ENCODE data around the gene CCDC38.

The CCDC38 gene

DNA sequence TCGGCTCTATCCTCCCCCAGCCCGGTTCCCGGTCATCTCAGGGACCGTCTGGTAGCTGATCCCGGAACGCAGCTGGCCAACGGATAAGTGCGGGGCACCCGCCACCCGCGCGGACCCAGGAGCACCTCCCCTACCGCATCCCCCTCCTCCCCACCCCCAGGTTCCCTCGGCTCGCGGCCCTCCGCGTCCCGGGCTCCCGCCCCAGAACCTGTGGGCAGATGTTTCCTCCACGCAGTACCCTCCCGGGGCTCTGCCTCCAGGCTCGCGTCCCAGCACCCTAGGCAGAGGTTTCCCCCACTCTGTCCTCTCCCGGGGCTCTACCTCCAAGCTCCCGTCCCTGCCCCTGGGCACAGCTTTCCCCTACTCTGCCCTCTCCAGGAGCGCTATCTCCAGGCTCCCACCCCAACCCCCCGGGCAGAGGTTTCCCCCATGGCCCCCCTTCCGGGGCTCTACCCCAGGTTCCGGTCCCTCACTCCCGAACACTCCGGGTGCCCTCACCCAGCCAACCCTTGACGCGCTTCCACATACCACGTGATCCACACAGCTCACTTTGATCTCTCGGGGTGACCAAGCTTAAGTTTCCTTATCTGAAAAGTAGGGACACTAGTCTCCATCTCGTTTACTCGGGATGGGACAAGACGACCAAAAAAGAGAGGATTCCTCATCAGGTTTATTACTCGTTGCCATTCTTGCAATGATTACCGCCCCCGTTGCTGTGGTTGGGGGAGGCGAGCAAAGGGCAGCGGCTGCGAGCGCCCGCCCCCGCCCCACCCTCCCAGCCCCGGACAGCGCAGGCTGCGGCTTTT is at the start of gene CCDC38:
Gene CCDC38, minus strand, starts transcription at position 91 of the 806 bp plus-strand sequence. CDS start 6,105 bp downstream, outside the sequence.
- TF ChIP-seq, protein P1, sequence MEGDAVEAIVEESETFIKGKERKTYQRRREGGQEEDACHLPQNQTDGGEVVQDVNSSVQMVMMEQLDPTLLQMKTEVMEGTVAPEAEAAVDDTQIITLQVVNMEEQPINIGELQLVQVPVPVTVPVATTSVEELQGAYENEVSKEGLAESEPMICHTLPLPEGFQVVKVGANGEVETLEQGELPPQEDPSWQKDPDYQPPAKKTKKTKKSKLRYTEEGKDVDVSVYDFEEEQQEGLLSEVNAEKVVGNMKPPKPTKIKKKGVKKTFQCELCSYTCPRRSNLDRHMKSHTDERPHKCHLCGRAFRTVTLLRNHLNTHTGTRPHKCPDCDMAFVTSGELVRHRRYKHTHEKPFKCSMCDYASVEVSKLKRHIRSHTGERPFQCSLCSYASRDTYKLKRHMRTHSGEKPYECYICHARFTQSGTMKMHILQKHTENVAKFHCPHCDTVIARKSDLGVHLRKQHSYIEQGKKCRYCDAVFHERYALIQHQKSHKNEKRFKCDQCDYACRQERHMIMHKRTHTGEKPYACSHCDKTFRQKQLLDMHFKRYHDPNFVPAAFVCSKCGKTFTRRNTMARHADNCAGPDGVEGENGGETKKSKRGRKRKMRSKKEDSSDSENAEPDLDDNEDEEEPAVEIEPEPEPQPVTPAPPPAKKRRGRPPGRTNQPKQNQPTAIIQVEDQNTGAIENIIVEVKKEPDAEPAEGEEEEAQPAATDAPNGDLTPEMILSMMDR (IDR thresholded peaks at IDR 0.05; ENCODE audit: low read depth, low read length) = no peak

DNA sequence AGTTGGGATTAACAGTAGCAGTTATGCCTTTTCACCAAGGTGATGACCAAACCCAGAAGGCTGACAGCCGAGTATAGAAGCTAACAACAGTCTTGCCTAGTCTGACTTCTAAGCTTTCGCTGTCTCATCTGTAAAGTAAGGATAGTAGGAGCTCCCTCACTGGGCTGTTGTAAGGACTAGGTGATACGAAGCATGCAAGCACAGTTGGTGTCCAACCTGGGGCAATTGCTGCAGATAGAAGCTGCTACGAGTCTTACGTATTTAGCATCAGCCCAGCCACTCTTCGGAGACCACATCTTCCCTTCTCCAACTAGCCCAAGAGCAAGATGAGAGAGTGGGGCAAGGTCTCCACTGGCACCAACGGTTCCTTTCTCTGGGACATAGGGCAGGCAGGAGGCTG is 47.7 kb upstream of the CCDC38 start:
- no peak for DNase-seq (ENCODE audit: extremely low read depth, low read depth)

More for the DNA sequence above, at the start of gene CCDC38:
- DNase-seq (ENCODE audit: extremely low read depth, low read depth) = no peak

DNA sequence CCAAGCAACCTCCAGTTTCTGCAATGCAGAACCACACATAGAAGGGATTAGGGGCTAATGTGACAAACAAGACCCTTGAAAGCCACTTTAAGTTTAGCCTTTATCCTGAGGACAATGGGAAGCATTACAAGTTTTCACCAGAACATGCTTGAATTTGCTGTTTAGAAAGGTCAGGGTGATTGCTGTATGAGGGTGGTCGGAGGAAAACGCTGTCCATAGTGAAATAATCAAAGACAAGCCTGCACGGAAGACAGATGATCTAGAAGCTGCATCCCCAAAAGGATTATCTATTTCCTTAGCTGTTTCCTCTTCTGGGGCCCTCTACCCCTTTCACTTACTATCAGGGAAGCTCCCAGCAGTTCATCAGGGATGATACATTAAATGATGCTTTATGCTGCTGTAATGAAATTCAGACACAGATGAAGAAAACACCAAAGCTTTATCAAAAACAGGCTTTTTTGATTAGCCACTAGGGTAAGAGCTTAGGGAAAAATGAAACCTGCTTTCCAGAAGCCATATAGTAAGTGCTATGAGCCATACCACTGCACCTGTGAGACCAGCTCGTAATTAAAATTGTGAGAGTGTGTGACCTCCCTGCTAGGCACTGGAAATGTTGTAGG is 47.2 kb upstream of the CCDC38 start:
- TF ChIP-seq, protein P1 (IDR thresholded peaks at IDR 0.05; ENCODE audit: low read depth, low read length) = no peak
- DNase-seq (ENCODE audit: extremely low read depth, low read depth) = no peak

More for the DNA sequence above, 47.7 kb upstream of the CCDC38 start:
- TF ChIP-seq, protein P1 (IDR thresholded peaks at IDR 0.05; ENCODE audit: low read depth, low read length) = no peak

DNA sequence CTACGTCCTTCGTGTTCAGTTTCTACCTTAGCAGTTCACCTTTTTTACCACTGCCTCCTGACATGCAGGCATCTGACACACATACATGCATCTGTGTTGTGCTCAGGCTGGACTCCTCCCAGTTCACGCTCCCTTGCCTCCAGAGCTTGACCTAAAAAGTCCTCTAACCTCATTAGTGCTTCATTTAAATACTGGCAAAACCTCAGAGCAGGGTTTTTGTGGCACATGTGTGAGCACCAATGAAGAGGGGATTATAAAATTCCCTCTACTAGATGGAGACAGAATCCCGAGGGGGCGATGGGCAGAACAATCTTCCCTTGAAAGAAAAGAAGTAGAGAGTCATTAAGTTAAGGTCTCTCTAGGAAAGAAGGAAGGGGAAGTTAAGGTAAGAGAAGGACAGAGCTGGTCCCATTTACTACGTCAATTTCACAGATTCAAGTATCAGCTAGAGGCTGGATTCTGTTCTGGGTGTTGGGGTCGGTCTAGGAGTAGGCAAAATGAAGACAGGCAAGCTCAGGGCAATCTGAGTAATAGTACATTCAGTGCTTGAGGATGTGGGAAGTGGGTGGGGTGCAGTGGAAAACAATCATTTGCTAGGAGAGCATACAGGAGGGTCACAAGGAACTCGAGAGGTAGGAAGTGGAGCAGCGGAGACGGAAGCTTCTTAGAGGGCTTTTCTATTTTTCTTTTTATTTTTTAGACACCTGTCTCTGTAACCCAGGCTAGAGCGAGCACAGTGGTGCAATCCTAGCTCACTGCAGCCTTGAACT is 46.3 kb upstream of the CCDC38 start:
- no peak for DNase-seq (ENCODE audit: extremely low read depth, low read depth)
- TF ChIP-seq, protein P1 (IDR thresholded peaks at IDR 0.05; ENCODE audit: low read depth, low read length) = no peak

DNA sequence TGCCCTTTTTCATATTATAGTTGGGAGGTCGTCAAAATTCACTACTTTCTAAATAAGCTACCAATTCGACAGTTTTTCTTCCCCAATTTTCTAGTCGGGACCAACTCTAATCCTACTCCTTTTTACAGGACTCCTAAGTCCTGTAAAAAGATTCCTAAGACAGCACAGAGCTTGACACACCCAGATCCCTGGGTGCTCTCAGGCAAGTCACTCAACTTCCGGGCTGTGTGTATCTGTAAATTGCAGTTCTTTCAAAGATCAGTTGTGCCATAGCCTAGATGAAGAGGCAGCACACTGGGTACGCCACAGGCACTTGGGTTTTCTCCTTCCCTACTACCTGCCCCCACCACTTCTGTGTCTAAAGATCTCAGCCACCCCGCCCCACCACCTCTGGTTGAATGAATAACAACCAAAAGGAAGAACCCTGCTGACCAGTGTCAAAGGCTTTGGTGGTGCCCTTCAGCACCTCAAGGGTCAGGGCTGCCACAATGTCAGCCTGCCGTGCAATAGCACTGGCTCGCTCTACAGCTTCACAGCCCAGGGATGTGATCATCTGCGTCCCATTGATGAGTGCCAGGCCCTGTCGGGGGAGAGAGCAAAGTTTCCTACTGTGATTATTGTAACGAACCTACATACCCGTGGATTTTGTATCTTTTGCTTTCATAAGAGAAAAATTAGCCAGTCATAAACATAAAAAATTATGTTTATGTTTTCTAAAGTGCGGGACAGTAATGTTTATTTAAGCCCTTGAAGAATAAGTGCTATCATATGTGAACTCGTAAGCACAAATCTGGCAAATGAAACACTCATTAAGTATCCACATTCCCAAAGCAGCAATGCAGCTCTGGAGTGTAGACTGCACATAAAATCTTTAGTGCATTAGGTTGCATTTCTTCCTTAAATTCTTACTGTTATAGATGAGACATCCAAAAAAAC is 44.5 kb upstream of the CCDC38 start:
- TF ChIP-seq, protein P1 (IDR thresholded peaks at IDR 0.05; ENCODE audit: low read depth, low read length) = no peak
- peak; percentile 24 for DNase-seq (ENCODE audit: extremely low read depth, low read depth)

DNA sequence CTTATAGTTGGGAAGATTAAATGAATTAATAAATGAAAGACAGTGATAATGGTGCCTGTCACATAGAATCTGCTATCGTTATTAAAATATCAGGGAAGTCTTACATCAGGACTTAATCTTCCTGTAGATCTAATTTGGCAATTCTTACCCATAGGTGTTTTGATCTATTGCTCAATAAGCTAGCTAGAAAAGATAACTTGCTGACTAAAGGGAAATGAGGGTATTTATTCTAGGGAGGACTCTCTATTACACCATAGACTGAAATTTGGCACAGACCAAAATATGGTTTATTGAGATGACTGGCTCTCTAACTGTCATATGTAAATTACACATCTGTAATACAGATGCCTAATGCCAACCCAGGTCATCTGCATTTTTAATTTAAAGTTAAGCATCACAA is 42.3 kb upstream of the CCDC38 start:
- TF ChIP-seq, protein P1 (IDR thresholded peaks at IDR 0.05; ENCODE audit: low read depth, low read length) = no peak
- DNase-seq (ENCODE audit: extremely low read depth, low read depth) = no peak
